Caki2 (cell line): ENCODE measurements around the gene GTPBP6. TPM values are rescaled to one million over a fixed set of nuclear protein-coding genes. Genes with fewer than 3 reads are reported as not detected.
"Not testable (repeated sequence)": the region's sequence is repeated elsewhere in the genome, so short reads cannot be mapped to it uniquely, and the experiment has no call there.

Experiments used
- DNase-seq: peaks from one replicate; pipeline ENCODE4 v3.0.0-alpha.2; 2015; ENCODE audit warnings: low read depth
- in situ Hi-C: cut with HindIII; loops from 2 replicates; pipeline ENCODE4 v1.10.0; 2016; ENCODE audit warnings: low sequenced_read_pairs, low pct_unique_long_range_greater_than_20kb, mixed read lengths
- total RNA-seq: library from RNA; depleted of rRNA; stranded (reverse); fragments of >200 nt; shearing (Covaris generic); gene quantifications from 2 replicates; pipeline ENCODE4 v1.2.3, GENCODE V29; 2014; ENCODE audit warnings: low replicate concordance

GTPBP6 gene
- total RNA-seq, 1 experiment from 2014 or later, result 32.1 TPM

DNA sequence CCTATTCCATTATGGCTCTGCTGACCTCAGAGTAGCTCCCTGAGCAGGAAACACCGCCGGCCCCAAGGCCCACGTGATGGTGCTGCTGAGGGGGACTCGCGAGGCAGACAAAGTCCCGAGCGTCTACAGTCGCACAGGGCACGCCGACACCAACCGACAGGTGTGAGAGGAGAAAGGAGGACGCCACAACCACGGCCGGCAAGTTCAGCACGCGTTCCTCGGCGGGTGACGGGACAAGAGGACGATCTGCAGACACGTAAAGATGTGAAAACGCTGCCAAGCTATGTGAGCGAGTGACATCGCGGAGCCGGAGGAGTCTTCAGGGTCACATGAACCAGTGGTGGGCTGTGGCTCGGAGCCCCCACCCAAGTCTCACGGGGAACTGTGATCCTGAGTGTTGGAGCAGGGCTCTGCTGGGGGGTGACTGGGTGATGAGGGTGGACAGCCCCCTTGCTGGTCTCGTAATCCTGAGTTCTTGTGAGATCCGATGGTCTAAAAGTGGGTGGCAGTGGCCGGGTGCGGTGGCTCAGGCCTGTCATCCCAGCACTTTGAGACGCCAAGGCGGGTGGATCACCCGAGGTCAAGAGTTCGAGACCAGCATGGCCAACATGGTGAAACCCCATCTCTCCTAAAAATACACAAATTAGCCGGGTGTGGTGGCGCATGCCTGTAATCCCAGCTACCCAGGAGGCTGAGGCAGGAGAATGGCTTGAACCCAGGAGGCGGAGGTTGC is 34.2 kb upstream of the GTPBP6 start:
- in situ Hi-C loops, result no loop called here
- DNase-seq, result no peak

DNA sequence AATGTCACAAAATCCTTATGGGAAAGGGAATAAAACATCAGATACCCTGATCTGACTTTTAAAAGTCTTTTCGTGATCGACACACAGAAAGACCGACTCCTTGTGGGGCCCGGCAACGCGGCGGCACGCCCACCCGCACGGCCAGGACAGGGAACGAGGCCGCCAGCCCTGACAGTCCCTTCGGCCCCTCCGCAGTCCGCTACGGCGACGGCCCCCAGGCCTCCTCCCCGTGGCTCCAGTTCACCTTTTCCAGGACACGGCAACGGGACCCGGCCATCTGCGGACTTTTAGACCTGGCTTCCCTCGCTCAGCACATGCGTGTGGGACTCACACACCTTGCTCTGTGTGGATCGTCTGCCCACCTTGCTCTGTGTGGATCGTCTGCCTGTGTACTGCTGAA is 33.6 kb upstream of the GTPBP6 start:
- no peak for DNase-seq
- in situ Hi-C loops, result no loop called here

DNA sequence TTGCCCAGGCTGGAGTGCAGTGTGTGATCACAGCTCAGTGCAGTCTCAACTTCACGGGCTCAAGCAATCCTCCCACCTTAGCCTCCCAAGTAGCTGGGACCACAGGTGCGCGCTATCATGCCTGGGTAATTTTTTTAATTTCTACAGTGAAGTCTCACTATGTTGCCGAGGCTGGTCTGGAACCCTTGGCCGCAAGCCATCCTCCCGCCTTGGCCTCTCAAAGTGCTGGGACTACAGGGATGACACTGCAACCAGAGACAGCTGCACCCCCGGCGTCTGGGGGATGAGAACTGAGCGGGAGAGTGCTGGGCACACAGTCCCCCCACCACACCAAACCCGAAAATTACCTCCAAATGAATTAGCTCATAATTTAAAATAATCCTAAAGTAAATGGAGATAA is 33.1 kb upstream of the GTPBP6 start:
- in situ Hi-C loops, result no loop called here
- no peak for DNase-seq

DNA sequence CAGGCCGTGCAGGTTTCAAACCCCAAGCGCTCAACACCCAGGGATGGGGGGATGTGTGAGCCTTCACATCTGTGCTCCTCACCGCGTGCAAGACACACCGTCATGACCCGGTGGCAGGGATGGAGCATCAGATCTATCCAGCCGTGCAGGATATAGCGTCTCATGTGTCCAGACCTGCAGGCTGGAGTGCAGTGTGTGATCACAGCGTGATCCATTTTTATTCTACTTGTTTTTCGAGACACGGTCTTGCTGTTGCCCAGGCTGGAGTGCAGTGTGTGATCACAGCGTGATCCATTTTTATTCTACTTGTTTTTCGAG is 32.7 kb upstream of the GTPBP6 start:
- DNase-seq, in situ Hi-C loops: not testable (repeated sequence)

DNA sequence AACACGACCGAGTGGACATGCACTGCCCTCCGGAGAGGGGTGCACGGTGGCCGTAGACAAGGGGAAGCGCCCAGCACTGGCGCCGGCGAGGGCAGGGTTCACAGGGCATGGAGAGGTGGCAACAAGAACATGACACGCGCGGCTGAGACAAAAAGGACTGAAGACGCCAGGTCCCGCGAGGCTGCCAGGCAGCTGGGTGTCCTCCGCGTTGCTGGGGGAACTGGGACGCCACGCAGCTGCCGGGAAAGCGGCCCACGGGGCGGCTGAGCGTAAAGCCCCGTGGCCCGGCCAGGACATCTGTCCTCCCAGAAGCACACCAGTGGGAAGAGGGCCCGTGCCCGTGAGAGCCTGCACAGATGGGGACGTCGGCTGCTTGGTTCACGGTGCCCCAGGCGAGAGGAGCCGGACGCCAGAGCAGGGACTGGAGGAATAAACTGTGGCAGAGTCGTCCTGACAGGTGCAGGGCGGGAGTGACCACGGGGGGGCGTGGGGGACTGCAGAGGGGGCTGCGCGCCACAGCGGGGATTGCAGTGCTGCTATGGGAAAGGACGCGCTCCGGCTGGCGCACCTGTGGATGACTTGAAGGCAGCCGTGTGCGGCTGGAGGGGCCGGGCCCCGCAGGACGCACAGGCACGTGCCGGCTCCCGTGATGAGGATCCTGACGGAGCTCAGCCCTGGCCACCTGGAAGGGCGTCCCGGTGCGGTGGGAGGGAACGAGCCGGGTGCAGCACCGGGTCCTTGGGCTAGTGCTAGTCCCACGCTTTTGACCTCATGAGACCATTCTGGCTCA is 32.1 kb upstream of the GTPBP6 start:
- in situ Hi-C loops, result no loop called here
- DNase-seq, result no peak

DNA sequence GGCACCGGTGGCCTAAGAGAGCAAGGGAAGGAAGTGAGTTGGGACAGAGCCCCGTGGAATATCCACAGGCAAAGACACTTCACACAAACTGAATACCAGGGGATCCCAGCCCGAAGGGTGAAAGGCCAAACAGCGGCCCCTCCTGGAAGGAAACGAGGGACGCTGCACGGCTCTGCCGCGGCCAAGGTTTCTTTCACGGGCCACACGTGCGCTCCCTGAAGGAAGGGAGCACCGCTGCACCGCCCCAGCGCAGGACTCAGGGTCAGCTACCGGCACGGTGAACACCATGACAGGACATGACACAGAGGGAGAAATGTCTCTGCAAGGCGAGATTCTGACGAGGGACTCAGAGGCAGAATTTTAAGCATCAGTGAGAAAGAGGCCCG is 31.5 kb upstream of the GTPBP6 start:
- no peak for DNase-seq
- in situ Hi-C loops, result no loop called here

DNA sequence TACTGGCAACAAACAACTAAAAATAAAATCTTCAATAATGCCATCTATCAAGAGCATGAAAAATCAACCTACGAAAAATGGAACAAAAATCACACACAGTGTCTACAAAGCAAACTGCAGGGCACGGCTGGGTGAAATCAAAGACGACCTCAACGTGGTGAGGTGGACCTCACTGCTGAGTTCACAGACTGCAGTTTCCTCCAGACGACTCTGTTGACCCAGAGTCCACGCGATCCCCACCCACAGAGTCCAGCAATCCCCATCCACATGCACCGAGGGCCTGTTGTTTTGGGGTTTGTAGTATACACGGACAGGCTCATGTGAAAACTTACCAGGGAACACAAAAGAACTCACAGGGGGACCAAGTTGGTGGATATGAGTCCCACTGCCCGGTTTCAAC is 31.1 kb upstream of the GTPBP6 start:
- no peak for DNase-seq
- in situ Hi-C loops, result no loop called here

DNA sequence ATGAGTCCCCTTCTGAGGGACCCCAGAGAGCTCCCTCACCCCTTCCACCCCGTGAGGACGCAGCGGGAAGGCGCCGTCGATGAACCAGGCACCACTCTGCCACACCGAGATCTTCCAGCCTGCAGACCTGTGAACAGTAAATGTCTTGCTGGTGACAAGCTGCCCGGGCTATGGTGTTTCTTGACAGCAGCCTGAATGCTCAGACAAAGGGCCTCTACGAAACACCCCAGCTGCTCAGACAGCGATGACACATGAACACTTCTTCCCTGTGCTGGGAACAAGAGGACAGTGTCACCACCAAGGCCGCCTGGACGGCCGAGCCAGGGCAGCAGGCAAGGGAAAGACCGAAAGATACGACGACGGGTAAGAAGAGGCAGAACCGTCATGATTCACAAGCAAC is 30.6 kb upstream of the GTPBP6 start:
- no peak for DNase-seq
- in situ Hi-C loops, result no loop called here

DNA sequence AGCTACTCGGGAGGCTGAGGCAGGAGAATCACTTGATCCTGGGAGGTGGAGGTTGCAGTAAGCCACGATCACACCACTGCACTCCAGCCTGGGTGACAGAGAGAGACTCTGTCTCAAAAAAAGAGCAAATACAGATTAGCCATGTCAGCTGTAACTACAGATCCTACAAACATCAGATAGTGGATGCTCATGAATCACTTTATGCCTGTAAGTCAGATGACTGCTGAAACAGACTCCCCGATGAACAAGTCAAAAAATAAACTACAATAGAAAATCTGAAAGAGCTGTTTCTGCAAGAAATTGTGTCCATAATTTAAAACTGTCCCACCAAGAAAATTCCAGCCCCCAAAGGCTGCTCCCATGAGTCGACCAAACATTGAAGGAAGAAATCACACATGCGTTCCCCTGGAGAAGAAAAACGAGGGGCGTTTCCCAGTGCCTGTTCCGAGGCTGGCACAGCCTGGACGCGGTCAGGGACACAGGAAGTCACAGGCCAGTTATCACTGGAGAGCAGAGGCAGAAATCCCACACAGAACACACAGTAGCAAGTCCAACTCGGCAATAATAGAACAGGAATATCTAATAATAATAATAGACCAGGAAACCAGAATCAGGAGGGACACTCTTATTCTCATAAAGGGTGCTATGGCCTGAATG is 30.0 kb upstream of the GTPBP6 start:
- in situ Hi-C loops, result no loop called here
- no peak for DNase-seq

DNA sequence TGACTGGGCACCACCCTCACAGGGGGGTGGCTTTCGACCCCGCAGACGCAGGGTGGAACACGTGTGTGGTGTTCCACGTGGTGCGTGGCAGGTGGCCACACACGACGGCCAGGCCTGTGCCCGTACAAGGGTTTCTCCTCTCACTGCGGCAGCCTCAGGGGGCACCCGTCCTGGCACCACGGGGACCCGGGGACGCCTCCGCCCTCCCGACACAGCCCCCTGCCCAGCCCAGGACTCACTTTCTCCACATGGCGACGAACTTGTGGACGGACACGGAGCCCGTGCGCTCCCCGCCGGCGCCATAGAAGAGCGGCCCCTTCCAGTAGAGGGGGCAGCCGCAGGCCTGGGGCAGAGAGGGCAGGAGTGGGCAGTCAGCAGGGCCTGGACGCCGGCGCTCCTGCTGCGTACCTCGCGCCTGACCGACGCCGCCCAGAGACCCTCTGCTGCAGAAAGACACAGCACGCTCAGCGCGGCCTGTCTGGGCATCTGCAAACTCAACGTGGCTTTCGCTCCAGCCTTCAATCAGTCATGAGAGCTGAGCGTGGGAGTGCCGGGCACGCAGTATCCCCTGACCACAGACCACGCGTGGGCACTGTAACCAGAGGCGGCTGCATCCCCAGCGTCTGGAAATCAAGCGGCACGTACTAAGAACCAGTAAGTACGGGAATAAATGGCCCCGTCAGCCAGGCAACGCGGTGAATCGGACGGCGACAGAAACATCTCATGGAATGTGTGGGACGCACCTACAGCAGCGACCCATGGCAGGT is 28.9 kb upstream of the GTPBP6 start:
- no peak for DNase-seq
- in situ Hi-C loops, result no loop called here

DNA sequence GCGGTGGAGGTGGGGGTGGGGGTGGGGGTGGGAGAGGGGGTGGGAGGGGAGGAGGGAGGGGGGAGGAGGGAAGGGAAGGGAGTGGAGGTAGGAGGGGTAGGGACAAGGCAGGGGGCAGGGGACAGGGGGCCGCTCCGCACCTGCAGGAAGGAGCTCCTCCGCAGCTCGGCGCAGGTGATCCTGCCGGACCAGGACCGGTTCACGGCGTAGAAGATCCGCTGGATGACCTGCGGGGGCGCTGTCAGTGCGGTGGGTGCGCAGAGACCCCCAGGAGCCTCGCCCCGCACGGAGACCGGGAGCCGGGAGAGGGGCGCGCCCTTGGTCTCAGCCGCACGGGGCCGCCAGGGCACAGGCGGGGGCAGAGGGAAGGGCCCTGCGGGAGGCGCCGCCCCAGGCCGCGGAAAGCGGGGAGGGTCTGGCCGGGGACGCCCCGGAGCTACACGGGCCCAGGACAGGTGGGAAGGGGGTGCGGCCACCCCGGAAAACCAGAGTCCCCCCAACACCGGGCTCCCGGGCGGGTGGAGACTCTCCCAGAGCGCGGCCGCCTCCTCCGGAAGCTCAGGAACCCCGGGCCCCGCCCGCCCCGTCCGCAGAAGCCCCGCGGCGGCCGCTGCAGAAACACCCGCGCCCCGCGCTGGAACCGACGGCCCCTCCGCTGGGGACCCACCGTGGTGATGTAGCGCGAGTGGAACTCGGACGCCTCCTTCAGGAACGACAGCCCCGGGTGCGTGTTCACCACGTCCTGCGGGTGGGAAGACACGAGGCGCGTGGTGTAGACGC is 27.6 kb upstream of the GTPBP6 start:
- no peak for DNase-seq
- in situ Hi-C loops, result no loop called here

DNA sequence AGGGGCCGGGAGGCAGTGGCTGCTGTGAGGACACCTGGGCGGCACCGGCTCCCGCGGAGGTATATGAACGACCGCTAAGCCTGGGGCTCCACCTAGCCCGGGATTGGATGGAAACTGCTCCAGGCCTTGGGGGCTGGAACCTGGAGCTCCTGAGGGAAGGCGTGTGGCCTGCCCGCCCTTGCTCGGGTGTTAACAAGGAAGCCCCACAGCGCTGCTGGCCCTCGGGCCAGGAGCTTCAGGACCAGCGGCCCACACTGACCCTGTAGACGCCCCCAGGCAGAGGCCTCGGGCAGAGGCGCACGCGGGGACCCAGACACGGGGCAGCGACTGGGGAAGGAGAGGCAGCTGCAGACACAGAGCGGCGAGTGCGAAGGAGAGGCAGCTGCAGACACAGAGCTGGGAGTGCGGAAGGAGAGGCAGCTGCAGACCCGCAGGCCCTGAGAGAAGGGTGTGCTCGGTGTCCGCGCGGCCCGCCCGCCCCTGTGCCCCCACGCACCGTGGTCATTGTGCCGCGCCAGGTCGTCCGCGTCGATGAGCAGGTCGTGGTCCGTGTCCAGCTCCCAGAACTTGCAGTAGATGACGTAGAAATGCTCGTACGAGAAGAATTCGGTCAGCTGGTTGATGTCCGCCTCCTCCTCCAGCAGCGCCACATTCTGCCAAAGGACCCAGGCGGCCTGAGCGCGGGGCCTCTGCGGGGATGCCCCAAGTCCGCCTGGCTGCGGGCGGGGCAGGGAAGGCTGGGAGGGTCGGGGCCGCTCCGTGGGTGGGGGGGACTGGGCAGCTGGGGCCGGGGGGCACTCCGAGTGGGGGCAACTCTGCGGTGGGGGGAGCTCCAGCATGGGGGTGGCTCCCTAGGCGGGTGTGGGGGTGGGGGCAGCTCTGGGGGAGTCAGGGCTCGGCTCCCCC is 26.7 kb upstream of the GTPBP6 start:
- in situ Hi-C loops, result no loop called here
- no peak for DNase-seq

DNA sequence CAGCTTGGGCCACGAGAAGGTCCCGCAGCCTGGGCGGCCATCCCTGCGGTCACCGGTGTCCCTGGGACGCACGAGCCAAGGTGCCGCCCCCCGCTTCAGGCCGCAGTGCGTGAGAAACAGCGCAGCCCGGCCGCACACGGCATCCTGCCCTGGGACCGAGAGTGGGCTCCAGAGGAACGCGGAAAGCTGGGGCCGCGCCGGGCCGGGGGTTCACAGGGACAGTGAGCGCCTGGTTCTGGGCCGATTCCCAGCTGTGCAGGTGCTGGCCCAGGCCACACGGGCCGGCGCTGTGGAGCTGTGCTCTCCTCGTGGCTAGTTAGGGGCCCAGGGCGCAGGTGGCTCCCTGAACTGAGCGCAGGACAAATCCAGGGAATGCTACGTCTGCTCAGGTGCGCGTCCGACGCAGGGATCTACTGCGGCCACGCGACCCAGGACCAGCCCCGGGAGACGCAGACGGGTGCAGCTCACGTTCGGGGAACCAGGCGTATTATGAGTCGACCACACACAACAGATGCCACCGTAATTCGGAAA is 25.8 kb upstream of the GTPBP6 start:
- no peak for DNase-seq
- in situ Hi-C loops, result no loop called here

DNA sequence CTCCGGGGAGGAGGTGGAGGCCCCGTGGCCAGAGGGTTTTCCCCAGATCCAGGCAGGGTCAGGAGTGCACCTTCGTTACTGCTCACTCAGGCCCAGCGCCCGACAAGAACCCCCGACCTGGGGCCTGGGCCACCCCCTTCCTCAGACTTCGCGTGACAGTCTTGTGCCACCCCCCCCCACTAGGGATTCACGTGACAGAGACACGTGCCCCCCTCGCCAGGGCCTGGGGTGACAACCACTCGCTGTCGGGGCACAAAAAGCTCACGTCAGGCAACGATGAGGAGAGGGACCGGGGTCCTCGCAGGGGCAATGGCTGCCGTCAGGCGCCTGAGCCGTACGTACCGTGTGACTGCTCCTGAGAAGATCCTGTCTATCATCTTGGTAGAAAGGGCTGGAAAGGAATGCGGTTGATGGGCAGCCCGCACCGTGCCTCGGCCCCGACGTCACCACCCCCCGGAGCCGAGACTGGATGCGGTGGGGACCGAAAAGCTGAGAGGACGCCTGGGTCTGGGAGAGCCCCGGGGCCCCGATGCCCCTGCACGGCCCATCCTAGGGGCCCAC is 23.0 kb upstream of the GTPBP6 start:
- in situ Hi-C loops, result no loop called here
- DNase-seq, result no peak

DNA sequence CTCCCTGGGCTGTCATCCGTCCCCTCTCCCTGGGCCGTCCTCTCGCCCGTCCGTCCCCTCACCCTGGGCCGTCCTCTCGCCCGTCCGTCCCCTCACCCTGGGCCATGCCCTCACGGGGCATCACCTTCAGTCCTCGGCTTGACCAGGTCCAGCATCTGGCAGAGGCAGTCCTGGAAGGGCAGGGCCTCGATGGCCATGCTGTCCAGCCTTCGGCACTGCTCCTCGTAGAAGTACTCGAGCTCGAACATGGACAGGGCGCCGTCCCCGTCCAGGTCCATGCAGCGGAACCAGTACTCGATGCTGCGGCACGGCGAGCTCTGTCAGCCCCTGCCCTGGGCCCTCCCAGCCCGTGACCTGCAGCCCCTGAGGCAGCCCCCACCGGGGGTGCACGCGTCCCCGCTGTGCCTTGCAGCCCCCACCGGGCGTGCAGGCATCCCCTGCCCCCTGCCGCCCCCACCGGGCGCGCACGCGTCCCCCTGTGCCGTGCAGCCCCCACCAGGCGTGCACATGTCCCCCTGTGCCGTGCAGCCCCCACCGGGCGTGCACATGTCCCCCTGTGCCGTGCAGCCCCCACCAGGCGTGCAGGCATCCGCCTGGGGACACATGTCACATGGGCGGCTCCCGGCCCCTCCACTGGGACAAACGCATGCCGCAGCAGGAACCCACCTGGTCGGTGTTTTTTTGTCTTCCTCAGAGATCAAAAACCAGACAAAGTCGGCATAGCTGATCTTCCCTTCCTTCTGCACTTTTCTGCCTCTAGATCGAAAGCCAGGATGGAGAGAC is 22.2 kb upstream of the GTPBP6 start:
- in situ Hi-C loops, result no loop called here
- DNase-seq, result no peak

DNA sequence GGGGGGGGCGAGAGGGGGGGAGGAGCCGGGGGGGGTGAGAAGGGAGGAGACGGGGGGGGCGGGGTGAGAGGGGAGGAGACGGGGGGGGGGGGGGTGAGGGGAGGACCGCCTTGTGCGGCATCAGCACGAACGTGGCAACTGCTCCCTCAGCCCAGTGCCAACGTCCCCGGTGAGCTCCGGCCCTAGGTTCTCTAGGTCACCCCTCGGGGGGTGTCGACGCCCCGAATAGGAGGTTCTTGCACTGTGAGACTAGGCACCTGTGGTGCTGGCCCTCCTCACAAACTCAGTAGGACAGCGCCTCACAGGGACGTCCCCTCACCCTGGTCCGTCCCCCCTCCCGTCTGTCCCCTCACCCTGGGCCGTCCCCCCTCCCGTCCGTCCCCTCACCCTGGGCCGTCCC is 21.5 kb upstream of the GTPBP6 start:
- no peak for DNase-seq
- in situ Hi-C loops, result no loop called here
